Prostate gland (tissue), 2 donors: ENCODE measurements around the gene QARS1. TPM values are rescaled to one million over a fixed set of nuclear protein-coding genes. Genes with fewer than 3 reads are reported as not detected.

Experiments used
- DNase-seq: peaks from one replicate; pipeline ENCODE4 v3.0.0-alpha.2; 2019; ENCODE audit warnings: low spot score
- H3K27ac ChIP-seq, 2 donors: fragments of 200-600 bp; sonication (generic); 2 replicates each; pipeline ENCODE4 v1.5.1; 2017 to 2019
- H3K27me3 ChIP-seq: fragments of 200-600 bp; sonication (generic); replicated peaks from 2 replicates; pipeline ENCODE4 v1.5.1; 2019; ENCODE audit not compliant: insufficient read depth
- H3K36me3 ChIP-seq, 2 donors: fragments of 200-600 bp; sonication (generic); 1 replicate in 1 of 2; 2 replicates in 1 of 2; pipeline versions ENCODE4 v1.5.1 to v1.8.1; 2017 to 2019
- H3K4me1 ChIP-seq: fragments of 200-600 bp; sonication (generic); replicated peaks from 2 replicates; pipeline ENCODE4 v1.5.1; 2019
- H3K4me3 ChIP-seq, 2 donors: fragments of 200-600 bp; sonication (generic); 2 replicates each; pipeline ENCODE4 v1.5.1; 2017 to 2019
- H3K9me3 ChIP-seq: fragments of 200-600 bp; sonication (generic); 2 replicates; pipeline ENCODE4 v1.5.1; 2017
- POLR2A ChIP-seq: fragments of 450-650 bp; IDR thresholded peaks from one replicate; pipeline ENCODE4 v1.6.1; 2016; ENCODE audit warnings: antibody characterized with exemption, mild to moderate bottlenecking
- POLR2AphosphoS5 ChIP-seq: sonication (generic); formaldehyde crosslinking; IDR thresholded peaks from one replicate; pipeline ENCODE4 v1.6.1; 2017; ENCODE audit warnings: antibody characterized with exemption
- WGBS: methylation state at CpG from one replicate; pipeline ENCODE4 v1.1.5; 2018; 5-methylcytosine and 5-hydroxymethylcytosine counted together
- intact Hi-C: fragments of 100-400 bp; cut with DNase I; formaldehyde crosslinking; loops from one replicate; pipeline ENCODE4 v1.14.2; 2022
- total RNA-seq, 2 donors: library from RNA; depleted of rRNA; stranded (reverse); fragments of >200 nt; gene quantifications; one replicate each; pipeline ENCODE4 v1.1.0, GENCODE V29; 2016
- TF ChIP-seq, protein P1 (sequence below), 4 experiments: fragments of 200-600 bp in 2 of 4; fragments of 450-650 bp in 2 of 4; sonication (generic) in 2 of 4; IDR thresholded peaks; 1 replicate in 3 of 4; 2 replicates in 1 of 4; pipeline ENCODE4 v1.5.1; 2016 to 2019; ENCODE audit warnings: antibody characterized with exemption in 4 of 4, mild to moderate bottlenecking in 2 of 4, moderate library complexity in 2 of 4

Gene QARS1
- total RNA-seq, 2 donors from 2014 or later, result 254 to 315 TPM

DNA sequence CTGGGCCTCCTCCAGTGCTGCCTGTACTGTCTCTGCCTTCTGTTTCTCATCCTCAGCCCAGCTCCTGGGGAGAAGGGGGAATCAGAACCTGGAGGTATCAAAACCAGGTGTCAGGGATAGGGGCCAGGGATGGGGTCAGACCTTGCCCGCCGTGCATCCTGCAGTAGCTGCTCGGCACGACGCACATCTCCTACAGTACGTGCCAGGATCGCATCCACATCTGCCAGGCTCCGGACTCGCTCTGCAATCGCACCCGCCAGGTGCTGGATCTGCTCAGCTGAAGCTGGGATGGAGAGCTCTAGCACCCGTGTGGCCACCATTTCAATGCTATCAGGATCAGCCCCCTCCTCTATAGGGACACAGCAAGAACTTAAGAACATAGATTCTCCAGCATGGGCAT, 17.5 kb upstream of the QARS1 start:
- Histone ChIP-seq H3K36me3 (peaks cover 20 to 33% of the 10 kb centered on the region in 2 donors), H3K9me3 (no peaks in the 10 kb centered on the region), H3K27me3 (no peaks in the 10 kb centered on the region), H3K4me1 (peaks cover 6% of the 10 kb centered on the region), H3K4me3 (no peak overlapping the region), H3K27ac (no peak overlapping the region)
- intact Hi-C loops, result no loop called here
- DNase-seq, result no peak
- WGBS, result 94% methylated on average over 12 of the region's 12 CpGs
- TF ChIP-seq POLR2AphosphoS5 (no peak), POLR2A (no peak)
- TF ChIP-seq, protein P1, sequence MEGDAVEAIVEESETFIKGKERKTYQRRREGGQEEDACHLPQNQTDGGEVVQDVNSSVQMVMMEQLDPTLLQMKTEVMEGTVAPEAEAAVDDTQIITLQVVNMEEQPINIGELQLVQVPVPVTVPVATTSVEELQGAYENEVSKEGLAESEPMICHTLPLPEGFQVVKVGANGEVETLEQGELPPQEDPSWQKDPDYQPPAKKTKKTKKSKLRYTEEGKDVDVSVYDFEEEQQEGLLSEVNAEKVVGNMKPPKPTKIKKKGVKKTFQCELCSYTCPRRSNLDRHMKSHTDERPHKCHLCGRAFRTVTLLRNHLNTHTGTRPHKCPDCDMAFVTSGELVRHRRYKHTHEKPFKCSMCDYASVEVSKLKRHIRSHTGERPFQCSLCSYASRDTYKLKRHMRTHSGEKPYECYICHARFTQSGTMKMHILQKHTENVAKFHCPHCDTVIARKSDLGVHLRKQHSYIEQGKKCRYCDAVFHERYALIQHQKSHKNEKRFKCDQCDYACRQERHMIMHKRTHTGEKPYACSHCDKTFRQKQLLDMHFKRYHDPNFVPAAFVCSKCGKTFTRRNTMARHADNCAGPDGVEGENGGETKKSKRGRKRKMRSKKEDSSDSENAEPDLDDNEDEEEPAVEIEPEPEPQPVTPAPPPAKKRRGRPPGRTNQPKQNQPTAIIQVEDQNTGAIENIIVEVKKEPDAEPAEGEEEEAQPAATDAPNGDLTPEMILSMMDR (IDR thresholded peaks at IDR 0.05), result no peak

DNA sequence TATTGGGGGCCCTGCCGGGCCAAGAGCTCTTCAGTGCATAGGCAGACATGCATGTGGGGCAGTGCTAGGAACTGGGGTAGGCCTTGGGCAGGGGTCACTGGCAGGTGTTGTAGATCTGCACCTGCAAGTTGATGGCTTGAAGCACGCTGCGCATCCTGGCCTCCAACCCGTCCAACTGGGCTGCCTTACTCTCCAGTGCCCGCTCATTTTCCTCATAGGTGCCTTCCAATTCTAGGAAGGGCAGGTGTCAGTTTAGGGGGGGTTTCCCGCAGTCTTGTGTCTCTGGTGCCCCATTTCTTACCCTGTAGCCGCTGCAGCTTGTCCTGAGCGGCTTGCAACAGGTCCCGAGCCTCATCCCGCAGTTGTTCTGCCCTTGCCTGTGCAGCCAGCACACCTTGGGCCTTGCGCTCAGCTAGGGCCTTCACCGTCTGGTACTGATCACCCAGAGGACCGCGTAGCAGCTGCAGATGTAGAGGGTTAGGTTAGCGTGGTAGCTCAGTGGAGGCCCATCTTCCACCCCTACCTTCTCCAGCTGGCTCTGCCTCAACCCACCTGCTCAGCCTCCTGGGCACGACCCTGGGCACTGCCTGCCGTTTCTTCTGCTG, 16.7 kb upstream of the QARS1 start:
- TF ChIP-seq, protein P1 (IDR thresholded peaks at IDR 0.05), result no peak
- TF ChIP-seq POLR2AphosphoS5, result no peak
- TF ChIP-seq POLR2A, result no peak
- peaks cover 6% of the 10 kb centered on the region for H3K4me1 ChIP-seq
- WGBS, result 73% methylated on average over 17 of the region's 17 CpGs
- intact Hi-C loops, result loop anchor here (2.0 kb wide), 1 partner anchor 16 kb away; the partner anchor contains the start of gene QARS1
- peak overlapping the region; percentile 91 to 95 for H3K27ac ChIP-seq
- no peaks in the 10 kb centered on the region for H3K9me3 ChIP-seq
- H3K4me3 ChIP-seq, result peak overlapping the region; percentile 92 to 100
- H3K27me3 ChIP-seq, result no peaks in the 10 kb centered on the region
- no peak for DNase-seq
- H3K36me3 ChIP-seq, result peaks cover 28 to 39% of the 10 kb centered on the region in 2 donors

DNA sequence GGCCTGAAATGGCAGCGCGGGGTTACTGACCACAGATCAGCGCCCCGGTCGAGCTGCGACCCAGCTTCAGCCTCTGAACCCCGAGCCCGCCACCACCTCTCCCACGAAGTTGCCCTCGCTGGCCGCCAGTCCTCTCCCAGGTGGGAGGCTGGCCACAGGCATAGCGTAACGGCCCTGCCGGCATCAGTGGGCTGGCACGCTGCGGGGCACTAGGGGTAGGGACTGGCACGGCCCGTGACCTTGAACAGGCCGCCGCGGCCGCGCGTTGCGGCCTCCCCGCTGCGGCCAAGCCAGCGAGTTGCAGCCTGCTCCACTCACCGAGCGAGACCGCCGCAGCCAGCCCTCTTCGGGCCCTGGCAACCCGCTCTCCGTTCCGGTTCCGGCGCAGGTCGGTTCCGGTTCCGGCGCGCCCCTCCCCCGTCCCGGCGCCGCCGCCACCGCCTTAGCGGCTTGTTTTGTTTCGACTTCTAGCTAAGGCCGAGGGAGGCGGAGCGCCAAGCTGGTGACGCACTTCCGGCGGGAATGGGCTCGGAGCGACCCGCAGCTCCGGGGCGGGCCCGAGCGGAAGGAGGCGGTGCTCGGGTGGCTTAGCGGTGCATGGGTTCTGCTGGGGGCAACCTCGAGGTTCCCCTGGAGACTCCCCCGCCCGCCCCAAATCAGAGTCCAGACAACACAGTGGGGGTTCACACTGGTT, 16.0 kb upstream of the QARS1 start, which contains the start of gene USP19:
USP19 (minus strand) TSS at position 386 of the 694 bp plus-strand sequence. CDS start 1,678 bp downstream, outside the sequence.
- H3K4me3 ChIP-seq, result peak within 1 kb of the TSS; percentile 92 to 100
- peak; percentile 94 for DNase-seq
- peaks cover 35 to 42% of the 10 kb centered on the region in 2 donors for H3K36me3 ChIP-seq
- under 1% methylated on average over 70 of the region's 70 CpGs for WGBS
- H3K27me3 ChIP-seq, result no peaks in the 10 kb centered on the region
- no peaks in the 10 kb centered on the region for H3K9me3 ChIP-seq
- peak; percentile 99 for TF ChIP-seq POLR2AphosphoS5
- TF ChIP-seq, protein P1 (IDR thresholded peaks at IDR 0.05), result no peak
- peak; percentile 61 for TF ChIP-seq POLR2A
- H3K27ac ChIP-seq, result peak within 1 kb of the TSS; percentile 91 to 95
- intact Hi-C loops, result loop anchor here (2.0 kb wide), 1 partner anchor 16 kb away; the partner anchor contains the start of gene QARS1
- H3K4me1 ChIP-seq, result peaks cover 6% of the 10 kb centered on the region

DNA sequence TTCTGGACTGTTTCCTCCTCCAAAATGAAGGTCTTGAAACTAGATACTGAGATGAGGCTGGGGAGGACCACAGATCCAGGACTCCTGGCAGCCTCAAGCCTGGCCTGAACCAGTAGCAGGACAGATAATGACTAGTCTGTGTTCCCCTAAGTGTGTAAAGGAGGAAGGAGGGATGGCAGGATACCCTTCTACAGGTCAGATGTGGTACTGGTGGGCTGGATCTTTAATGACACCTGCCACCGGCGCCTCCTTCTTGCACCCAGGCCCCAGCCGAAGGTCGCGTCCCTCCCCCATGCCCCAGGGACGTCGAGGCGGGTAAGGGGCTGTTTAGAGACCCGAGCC, 15.5 kb upstream of the QARS1 start:
- TF ChIP-seq, protein P1 (IDR thresholded peaks at IDR 0.05), result no peak
- no peak for TF ChIP-seq POLR2A
- no peak for TF ChIP-seq POLR2AphosphoS5
- Histone ChIP-seq H3K4me3 (peak overlapping the region; percentile 92 to 100), H3K27ac (peak overlapping the region; percentile 91 to 95), H3K4me1 (peaks cover 6% of the 10 kb centered on the region), H3K9me3 (no peaks in the 10 kb centered on the region), H3K36me3 (peaks cover 38 to 47% of the 10 kb centered on the region in 2 donors), H3K27me3 (no peaks in the 10 kb centered on the region)
- 0% methylated on average over 9 of the region's 9 CpGs for WGBS
- DNase-seq, result no peak
- intact Hi-C loops, result loop anchor here (2.0 kb wide), 1 partner anchor 15 kb away; the partner anchor contains the start of gene QARS1
